Measurements from ENCODE around the gene ENTHD1. TPM values are rescaled to one million over a fixed set of nuclear protein-coding genes. Genes with fewer than 3 reads are reported as not detected.

Gene ENTHD1
- total RNA-seq, 1 donor: not detected

DNA sequence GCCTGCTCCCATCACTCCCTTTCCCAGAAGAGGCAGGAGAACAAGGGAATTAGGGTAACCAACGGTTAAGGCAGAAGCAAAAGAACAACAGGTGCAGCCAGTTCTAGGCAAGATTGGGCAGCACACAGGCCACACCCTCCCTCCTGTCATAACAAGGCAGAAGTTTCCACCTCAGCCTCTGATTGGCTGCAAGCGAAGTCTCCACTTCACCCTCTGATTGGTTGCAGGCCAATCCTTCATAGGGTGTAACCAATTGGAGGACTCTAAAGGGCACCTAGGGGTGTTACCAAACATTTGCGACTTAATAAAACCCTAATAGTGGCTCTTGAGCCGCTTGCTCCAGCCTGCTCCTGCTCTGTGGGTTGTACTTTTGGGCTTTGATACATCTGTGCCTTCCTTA is 169.2 kb downstream of the ENTHD1 start:
- DNase-seq (ENCODE audit: low read depth): no peak
- no peak overlapping the region for H3K4me3 ChIP-seq (ENCODE audit: low read depth, low read length)
- TF ChIP-seq, protein P1, sequence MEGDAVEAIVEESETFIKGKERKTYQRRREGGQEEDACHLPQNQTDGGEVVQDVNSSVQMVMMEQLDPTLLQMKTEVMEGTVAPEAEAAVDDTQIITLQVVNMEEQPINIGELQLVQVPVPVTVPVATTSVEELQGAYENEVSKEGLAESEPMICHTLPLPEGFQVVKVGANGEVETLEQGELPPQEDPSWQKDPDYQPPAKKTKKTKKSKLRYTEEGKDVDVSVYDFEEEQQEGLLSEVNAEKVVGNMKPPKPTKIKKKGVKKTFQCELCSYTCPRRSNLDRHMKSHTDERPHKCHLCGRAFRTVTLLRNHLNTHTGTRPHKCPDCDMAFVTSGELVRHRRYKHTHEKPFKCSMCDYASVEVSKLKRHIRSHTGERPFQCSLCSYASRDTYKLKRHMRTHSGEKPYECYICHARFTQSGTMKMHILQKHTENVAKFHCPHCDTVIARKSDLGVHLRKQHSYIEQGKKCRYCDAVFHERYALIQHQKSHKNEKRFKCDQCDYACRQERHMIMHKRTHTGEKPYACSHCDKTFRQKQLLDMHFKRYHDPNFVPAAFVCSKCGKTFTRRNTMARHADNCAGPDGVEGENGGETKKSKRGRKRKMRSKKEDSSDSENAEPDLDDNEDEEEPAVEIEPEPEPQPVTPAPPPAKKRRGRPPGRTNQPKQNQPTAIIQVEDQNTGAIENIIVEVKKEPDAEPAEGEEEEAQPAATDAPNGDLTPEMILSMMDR (IDR thresholded peaks at IDR 0.05; ENCODE audit: insufficient read depth, low read length): no peak

DNA sequence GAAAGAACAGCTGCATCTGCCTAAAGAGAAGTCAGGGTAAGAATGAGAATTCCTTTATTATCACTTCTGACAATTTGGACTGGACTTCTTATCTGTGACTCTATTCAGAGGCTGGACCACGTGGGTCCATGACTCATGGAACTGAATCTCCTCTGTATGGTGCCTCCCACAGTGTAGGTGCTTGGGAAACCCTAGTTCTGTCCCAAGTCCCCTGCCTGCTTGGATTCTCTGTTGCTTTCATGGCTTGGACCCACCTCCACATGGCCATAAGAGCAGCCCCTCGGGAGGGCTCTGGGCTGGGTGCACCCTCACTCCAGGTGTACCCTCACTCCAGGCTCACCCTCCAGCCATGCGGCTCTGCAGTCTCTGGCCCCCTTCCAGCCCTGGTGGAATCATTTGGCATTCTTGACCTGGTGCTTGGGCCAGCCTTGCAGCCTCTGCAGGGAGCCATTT is 169.6 kb downstream of the ENTHD1 start:
- DNase-seq (ENCODE audit: low read depth): peak; percentile 64
- TF ChIP-seq, protein P1 (IDR thresholded peaks at IDR 0.05; ENCODE audit: insufficient read depth, low read length): no peak
- no peak overlapping the region for H3K4me3 ChIP-seq (ENCODE audit: low read depth, low read length)

DNA sequence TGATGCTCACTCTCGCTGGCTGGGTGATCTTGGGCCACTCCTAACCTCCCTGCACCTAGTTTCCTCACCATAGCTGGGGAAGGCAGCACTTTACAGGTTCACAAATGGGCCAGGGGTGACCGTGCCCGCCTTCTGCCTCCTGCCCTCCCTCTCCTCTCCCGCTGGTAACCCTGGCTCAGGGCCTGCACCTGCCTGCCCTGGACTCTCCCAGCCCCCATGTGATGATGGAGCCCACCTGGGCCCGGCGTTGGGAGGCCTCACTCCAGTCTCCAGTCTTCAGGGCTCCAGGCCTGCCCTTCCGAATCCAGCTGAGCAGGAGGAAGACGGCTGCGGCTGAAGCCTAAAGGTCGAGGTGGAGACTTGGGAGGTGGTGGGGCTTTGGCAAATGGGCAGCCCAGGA is 170.1 kb downstream of the ENTHD1 start:
- no peak for DNase-seq (ENCODE audit: low read depth)
- no peak overlapping the region for H3K4me3 ChIP-seq (ENCODE audit: low read depth, low read length)
- TF ChIP-seq, protein P1 (IDR thresholded peaks at IDR 0.05; ENCODE audit: insufficient read depth, low read length): no peak

DNA sequence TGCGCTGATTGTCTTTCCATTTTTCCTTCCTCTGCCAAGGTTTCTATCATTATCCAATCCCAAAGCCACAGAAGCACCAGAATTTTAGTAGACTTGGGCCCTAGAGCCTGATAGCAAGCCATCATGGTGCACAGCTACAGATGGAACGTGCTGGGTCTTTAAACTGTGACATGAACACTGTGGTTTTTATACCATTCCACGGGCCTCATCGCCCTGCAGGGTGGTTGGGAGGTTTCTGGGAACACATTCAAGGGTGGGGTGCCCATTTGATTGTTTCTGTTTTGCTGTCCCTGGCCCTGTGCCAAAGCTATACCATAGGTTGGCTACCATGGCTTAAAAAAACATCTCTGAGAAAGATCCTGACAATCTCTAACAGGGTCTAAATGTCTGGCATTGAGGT is 171.1 kb downstream of the ENTHD1 start:
- H3K4me3 ChIP-seq (ENCODE audit: low read depth, low read length): no peak overlapping the region
- DNase-seq (ENCODE audit: low read depth): no peak
- TF ChIP-seq, protein P1 (IDR thresholded peaks at IDR 0.05; ENCODE audit: insufficient read depth, low read length): no peak

DNA sequence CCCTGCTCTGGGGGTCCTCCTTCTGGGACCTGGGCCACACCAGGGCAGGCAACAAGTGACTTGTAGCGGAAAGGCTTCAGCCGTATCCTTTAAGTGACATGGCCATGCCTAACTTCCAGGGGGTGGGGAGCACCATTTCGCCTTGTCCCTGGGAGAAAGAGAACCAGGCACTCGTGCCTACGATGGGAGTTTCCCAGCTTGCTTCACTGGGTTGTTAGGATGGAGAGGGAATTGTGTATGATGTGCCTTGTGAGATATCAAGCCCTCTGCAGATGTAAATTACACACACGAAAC is 171.6 kb downstream of the ENTHD1 start:
- DNase-seq (ENCODE audit: low read depth): no peak
- TF ChIP-seq, protein P1 (IDR thresholded peaks at IDR 0.05; ENCODE audit: insufficient read depth, low read length): no peak
- no peak overlapping the region for H3K4me3 ChIP-seq (ENCODE audit: low read depth, low read length)

DNA sequence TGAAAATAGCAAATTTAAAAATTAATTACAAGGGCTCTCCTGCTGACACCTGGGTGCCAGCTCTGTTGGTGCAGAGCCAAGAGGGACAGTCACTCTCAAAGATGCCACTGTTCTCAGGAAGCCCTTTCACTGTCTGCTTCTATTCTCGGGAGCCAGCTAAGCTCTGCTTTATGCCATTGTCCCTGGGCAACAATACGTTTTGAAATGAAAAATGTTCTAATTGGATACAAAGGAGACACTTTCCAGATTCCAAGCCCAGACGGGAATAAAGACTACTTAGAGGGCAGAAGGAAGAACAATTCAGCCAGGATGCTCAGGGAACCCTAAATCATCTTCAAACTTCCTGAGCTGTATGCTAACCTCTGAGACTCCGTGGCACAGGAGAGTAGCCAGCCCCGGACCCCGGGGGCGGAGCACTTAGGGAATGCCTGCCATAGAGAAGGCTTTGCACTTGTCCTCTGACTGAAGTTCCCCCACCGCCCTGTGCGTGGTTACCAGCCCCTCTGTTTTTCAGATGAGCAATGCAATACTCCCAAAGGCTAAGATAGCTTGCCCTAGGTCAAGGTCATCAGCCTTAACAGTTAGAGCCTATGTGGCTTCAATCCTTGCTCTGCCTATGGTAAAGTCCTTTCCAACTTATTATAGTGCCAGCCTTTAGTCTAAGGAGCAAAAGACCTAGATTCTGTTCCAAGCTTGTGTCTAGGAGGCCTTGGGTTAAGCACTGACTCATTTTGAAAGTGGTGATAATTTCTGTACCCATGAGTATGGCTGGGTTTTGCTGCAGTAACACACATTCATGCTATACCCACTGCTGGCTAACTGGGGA is 172.1 kb downstream of the ENTHD1 start:
- DNase-seq (ENCODE audit: low read depth): no peak
- TF ChIP-seq, protein P1 (IDR thresholded peaks at IDR 0.05; ENCODE audit: insufficient read depth, low read length): no peak
- H3K4me3 ChIP-seq (ENCODE audit: low read depth, low read length): no peak overlapping the region

All from fibroblast of the aortic adventitia (primary cell).